Stimulated activated naive CD8-positive, alpha-beta T cell treated with anti-CD3 and anti-CD28 coated beads, Interleukin-15, Interleukin-2, amounts not matched to agents 100 U/mL and 50 U/mL, for 24 hours (primary cell): ENCODE data around the gene ATP2A3.

Experiments used
- ATAC-seq: fragments of 150-1000 bp; cut with Tn5 transposase; one replicate; pipeline ENCODE4 v1.10.0; 2021
- DNase-seq: peaks from one replicate; pipeline ENCODE4 v3.0.0; 2021

The ATP2A3 gene

DNA sequence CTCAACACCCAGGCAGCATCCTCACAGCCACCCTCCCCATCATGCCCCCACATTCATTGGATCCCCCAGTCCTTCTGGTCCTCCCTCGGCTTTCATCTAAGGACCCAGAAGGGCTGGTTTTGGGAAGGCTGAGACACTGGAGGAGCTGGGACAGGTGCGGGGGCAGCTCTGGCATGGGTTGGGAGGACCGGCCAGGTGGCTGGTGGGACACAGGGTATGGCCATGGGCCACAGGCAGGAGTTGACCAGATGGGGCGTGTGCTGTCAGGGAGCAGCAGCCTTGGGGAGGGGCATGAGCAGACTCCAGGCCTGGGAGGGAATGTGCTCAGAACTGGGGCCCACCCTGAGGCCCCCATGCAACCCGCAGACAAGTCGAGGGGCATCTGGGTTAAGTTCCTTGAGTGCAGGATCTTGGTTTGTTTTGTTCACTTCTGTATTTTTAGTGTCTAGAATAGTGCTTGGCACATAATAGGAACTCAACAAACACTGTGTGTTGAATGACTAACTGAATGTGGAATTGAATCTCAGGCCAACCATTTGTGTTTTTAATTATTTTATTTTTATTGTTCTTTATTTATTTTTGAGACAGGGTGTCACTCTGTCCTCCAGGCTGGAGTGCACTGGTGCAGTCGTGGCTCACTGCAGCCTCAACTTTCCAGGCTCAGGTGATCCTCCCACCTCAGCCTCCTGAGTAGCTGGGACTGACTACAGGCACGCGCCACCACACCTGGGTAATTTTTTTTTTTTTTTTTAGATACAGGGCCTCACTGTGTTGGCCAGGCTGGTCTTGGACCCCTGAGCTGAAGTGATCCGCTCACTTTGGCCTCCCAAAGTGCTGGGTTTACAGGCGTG lies 53.6 kb downstream of the ATP2A3 start:
- no peak for ATAC-seq
- no peak for DNase-seq

DNA sequence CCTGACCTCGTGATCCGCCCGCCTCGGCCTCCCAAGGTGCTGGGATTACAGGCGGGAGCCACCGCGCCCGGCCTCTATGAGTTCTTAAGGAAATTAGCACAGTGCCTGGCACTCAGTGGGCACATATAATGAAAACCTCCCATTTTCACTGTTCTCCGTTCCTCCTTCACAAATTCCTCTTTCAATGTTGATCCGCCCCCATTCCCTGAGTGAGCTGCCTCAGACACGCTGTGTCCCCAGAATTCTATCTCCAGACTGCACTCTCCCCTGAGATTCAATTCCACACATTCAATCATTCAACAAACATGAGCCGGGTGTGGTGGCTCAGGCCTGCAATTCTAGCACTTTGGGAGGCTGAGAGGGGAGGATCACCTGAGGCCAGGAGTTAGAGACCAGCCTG lies 55.0 kb downstream of the ATP2A3 start:
- ATAC-seq, result no peak
- no peak for DNase-seq

DNA sequence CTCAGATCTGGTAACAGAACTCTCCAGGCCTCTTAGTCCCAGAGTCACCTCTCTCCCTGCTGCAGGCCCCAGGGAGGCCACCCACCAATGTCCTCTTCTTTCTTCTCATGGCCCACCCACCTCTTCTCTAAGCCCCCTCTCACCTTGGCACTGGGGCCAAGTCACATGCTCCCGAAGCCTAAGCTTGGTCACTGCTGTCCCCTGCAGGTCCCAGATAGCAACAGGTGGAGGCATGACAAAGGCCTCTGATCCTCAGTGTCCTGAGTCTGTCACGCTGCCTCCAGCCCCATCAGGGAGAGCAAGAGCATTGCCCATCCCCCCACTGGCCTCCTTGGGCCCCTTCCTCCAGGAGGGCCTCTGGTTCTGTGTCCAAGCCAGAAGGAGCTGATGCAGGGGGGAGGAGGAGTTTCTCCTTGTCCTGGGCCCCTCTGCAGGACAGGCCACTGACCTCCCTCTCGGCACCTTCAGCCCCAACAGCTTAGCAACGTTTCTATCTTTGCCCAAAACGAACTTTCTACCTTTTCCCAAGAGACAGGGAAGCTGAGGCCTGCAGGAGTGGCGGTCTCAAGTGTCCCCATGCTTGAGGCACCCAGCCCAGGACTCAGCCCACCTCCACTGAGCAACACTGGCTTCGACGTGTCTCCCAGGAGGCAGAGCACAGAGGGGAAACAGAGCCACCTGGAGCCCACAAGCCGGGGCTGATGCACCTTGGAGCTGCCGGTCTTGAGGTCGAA lies 56.6 kb downstream of the ATP2A3 start:
- ATAC-seq, result no peak
- no peak for DNase-seq

GRCh38 chr17:3906881-3907280 lies 57.4 kb downstream of the ATP2A3 start:
- ATAC-seq, result no peak
- DNase-seq, result no peak

GRCh38 chr17:3905017-3905520 lies 59.2 kb downstream of the ATP2A3 start:
- DNase-seq (no peak), ATAC-seq (no peak)

- DNase-seq (no peak), ATAC-seq (peak; percentile 29)
These were observed 59.7 kb downstream of the ATP2A3 start for GRCh38 chr17:3904501-3904900.

DNA sequence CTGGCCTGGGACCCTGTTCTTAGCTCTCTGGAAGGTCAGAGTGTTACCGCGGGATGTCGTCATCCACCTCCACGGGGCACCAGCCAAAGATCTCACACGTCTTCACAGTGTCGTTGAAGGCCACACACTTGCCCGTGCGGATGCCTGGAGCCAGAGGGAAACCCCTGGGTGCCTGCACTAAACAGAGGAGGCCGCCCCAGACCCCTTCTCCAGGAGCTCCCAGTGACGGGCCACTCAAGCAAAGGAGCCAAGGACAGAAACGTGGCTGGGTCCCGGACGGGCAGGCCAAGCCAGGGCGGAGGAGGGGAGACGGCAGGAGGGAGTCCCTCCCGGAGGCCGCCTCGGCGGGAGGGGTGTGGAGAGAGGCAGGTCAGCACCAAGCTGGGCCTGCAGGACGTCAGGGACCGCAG lies 60.4 kb downstream of the ATP2A3 start:
- DNase-seq (no peak), ATAC-seq (no peak)

GRCh38 chr17:3903051-3903825 lies 61.0 kb downstream of the ATP2A3 start:
- no peak for DNase-seq
- ATAC-seq, result no peak

- DNase-seq (no peak), ATAC-seq (no peak)
These were observed 63.6 kb downstream of the ATP2A3 start for GRCh38 chr17:3900646-3901045.

DNA sequence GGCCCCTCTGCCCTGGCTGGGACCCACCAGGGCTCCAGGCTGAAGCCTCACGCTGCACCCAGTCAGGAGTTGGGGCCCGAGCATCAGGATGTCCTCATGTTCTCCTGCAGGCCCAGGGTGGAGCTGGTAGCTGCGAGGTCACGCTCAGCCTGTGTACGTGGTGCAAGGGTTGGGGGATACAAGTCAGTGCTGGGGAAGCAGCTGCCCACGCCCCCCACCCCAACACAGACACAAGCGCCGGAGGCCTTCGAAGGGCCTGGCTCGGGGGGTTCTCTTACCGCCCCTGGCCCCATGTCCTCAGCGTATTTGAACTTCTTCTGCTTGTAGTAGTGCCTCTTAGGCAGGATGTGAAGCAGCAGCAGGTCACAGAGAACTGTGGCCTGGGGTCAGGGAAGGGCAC lies 66.5 kb downstream of the ATP2A3 start:
- DNase-seq (no peak), ATAC-seq (no peak)

DNA sequence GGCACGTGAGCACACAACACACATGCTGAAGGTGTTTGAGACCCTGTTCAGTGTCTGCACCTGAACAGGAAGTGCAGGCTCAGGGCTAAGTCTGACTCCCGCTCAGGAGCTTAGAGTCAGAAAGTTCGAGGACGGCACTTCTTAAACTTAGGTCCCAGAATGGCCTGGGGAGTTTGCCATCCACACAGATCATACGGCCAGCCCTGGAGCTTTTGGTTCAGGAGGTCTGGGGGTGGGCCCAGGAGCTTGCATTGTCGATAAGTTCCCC lies 67.3 kb downstream of the ATP2A3 start:
- no peak for DNase-seq
- no peak for ATAC-seq

DNA sequence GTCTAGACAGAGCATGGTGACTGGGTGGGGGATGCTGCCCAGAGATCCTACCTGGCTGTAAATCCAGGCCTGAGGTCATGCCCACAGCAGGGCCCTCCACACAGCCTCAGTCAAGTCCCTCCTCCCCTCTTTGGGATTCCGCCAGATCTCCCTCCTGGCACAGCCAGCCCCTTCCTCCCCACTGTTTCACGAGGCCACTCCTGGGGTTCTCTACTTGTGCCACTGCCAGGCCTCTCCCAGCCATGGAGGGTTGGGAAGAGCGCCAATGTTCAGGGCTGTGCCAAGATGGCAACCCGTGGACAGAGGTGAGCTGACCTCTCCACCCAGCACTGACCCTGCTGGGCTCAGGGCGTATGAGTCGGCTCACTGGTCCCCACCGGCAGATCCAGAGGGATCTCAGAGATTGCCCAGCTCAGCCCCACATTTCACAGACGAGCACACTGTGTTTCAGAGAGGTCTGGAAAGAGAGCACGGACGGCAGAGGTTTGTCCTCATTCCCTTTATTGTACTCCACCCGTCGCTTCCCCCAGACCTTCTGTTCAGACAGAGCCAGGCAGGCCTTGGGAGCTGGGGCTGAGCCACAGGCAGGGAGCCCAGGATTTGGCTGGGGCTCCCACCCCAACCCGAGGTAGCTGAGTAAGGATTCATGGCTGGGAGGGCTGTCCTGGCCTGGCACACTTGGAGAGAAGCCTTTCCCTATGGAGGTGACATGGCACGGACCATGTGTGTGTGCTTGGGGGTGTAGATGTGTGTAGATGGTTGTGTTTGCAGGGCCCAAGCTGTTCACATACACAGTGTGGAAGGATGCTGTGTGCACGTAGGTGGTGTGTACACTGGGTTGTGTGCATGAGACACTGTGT lies 67.9 kb downstream of the ATP2A3 start:
- DNase-seq, result no peak
- ATAC-seq, result no peak

GRCh38 chr17:3895354-3895753 lies 68.9 kb downstream of the ATP2A3 start:
- DNase-seq, result no peak

DNA sequence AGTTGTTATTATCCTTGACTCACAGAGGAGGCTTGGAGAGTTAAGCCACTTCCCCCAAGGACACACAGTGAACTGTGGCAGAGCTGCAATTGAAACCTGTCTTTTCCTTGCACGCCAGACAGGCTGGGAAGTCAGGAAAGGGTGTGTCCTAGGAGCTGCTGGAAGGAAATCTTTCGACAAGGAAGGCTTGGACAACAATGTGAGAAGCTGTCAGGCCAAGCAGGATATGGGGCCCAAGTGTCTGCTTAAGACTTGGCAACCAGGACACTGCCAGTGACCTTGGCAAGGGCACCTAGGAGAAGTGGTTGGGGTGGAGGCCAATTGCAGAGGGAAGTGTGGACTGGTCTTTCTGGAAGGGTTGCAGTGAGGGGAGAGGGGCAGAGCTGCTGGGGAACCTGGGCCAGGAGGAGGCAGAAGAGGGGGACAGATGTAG lies 69.3 kb downstream of the ATP2A3 start:
- ATAC-seq (no peak), DNase-seq (no peak)

More at GRCh38 chr17:3895354-3895753, 68.9 kb downstream of the ATP2A3 start:
- ATAC-seq, result no peak

GRCh38 chr17:3894188-3894587 lies 70.0 kb downstream of the ATP2A3 start:
- DNase-seq, result no peak
- no peak for ATAC-seq

- DNase-seq (no peak), ATAC-seq (no peak)
These were observed 70.5 kb downstream of the ATP2A3 start for GRCh38 chr17:3893720-3894116.

DNA sequence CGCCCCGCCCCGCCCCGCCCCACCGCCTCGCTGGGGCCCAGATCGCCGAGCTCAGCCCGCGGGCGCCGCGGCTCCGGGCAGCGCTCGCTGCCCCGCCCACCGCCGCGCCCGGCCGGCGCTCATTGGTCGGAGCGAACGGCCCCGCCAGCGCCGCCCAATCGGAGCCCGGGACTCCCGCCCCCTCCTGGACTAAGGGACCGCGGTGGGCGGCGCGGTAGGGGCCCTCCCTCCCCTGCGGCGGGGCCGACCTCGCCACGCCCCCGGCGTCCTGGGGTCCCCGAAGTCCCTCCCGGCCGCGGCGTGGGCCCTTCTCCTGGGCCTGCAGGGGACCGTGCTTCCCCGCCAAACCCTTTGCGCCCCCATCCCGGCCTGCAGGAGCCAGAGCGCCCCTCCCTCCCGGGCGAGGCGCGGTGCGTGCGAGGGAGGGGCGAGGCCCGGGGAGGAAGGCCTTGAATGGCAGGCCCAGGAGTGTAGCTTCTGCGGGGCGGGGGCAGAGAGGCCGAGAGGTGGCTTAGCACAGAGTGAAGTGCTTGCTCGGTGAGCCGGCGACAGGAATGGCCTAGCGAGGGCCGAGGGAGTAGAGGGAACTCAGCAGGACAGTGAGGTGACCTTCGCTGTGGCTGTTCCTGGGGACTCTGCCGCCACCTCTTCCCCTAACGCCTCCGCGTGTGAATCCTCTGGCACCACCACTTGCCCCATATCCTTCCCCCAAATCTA lies 71.1 kb downstream of the ATP2A3 start, which contains the start of gene CAMKK1:
TSS of gene CAMKK1 (minus strand) at position 51 of the 717 bp plus-strand sequence. CDS start 7,366 bp downstream, outside the sequence.
- DNase-seq, result peak; percentile 93
- ATAC-seq, result peak; percentile 90

- DNase-seq, result peak; percentile 62
- peak; percentile 12 for ATAC-seq
These were observed 71.9 kb downstream of the ATP2A3 start for GRCh38 chr17:3892095-3892998.

DNA sequence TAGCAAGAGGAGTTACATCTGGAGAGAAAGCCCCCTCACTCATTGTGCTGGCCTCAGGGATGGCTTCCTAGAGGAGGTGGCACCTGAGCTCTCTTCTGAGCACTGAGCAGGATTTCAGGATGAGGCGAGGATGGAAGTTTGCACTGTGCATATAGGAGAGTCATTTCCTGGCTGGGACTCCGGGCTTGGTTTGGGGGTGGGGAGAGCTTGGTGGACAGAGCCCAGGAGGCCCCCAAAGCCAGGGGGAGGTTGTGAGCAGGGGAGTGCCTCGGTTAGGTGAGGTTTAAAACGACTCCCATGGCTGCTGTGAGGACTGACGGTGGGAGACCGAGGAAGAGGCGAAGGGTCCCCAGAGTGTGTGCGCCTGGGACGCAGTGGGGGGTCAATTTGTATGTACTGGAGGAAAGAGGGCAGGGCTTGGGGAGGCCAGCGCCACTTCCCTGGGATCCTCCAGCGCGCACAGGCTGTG lies 72.6 kb downstream of the ATP2A3 start:
- ATAC-seq, result no peak
- no peak for DNase-seq

GRCh38 chr17:3890878-3891219 lies 73.4 kb downstream of the ATP2A3 start:
- ATAC-seq (no peak), DNase-seq (no peak)
